Measurements from ENCODE around the gene UGCG. TPM values are rescaled to one million over a fixed set of nuclear protein-coding genes. Genes with fewer than 3 reads are reported as not detected.

The UGCG gene
- total RNA-seq, 1 experiment from 2014 or later, result 23.3 TPM

GRCh38 chr9:111978616-111979015, 82.0 kb downstream of the UGCG start:
- no CpG with 5 or more reads among the region's 4 CpGs for WGBS (ENCODE audit: extremely low coverage, insufficient read length, low lambda C conversion rate)
- H2AK5ac ChIP-seq (ENCODE audit: insufficient read length, low read length), result no peak overlapping the region
- H4K5ac ChIP-seq (ENCODE audit: insufficient read length, low read depth, low read length), result no peak overlapping the region
- Mint-ChIP-seq H3K36me3 (ENCODE audit: insufficient read depth in 1 of 3, low read depth in 3 of 3) (no peaks in the 10 kb centered on the region), H3K27ac (no peak overlapping the region), H3K27me3 (ENCODE audit: low read depth) (no peaks in the 10 kb centered on the region; the same call in 1 of the 2 replicates), H3K4me3 (no peak overlapping the region), H3K4me1 (peaks cover 0 to 5% of the 10 kb centered on the region in 2 experiments; a peak in 1 of 4 replicates), H3K9me3 (no peaks in the 10 kb centered on the region)
- H2BK12ac ChIP-seq (ENCODE audit: insufficient read length, low read depth, low read length), result no peak overlapping the region
- no peak for DNase-seq
- H3K4ac ChIP-seq (ENCODE audit: low read depth, low read length), result no peak overlapping the region
- H3K79me2 ChIP-seq (ENCODE audit: insufficient read depth, low read length), result no peaks in the 10 kb centered on the region
- no peak overlapping the region for H2AFZ ChIP-seq (ENCODE audit: low read length)
- H3K4me2 ChIP-seq (ENCODE audit: insufficient read depth, insufficient read length, low read length), result no peak overlapping the region
- H2BK20ac ChIP-seq (ENCODE audit: low read depth, low read length, poor library complexity, severe bottlenecking), result no peak overlapping the region
- no peak overlapping the region for H4K8ac ChIP-seq (replicated peaks; ENCODE audit: insufficient read length, low read depth, low read length)
- no peak overlapping the region for H3K18ac ChIP-seq (ENCODE audit: insufficient read length, low read depth, low read length)
- H3K23ac ChIP-seq (ENCODE audit: insufficient read length, low read depth, low read length), result no peak overlapping the region
- H2BK120ac ChIP-seq (ENCODE audit: low read depth, low read length, poor library complexity, severe bottlenecking), result no peak overlapping the region
- no peak for TF ChIP-seq CTCF (conservative IDR thresholded peaks at IDR 0.05)
- H3K14ac ChIP-seq (ENCODE audit: insufficient read depth, low read length), result no peak overlapping the region
- H4K20me1 ChIP-seq (ENCODE audit: control insufficient read depth, insufficient read depth, insufficient read length), result no peaks in the 10 kb centered on the region
- H3K27me3 ChIP-seq (ENCODE audit: insufficient read depth, low read length), result no peaks in the 10 kb centered on the region
- H3K9ac ChIP-seq (ENCODE audit: extremely low read depth, insufficient read length, low read length), result no peak overlapping the region
- H3K9me3 ChIP-seq (ENCODE audit: control insufficient read depth, low read depth, low read length), result no peaks in the 10 kb centered on the region
- no peaks in the 10 kb centered on the region for H3K23me2 ChIP-seq (ENCODE audit: insufficient read length, low read depth, low read length, poor library complexity, severe bottlenecking)
- no peak overlapping the region for H2BK15ac ChIP-seq (ENCODE audit: low read depth, low read length)
- H3K4me1 ChIP-seq (ENCODE audit: insufficient read depth, low read length), result no peaks in the 10 kb centered on the region
- no peaks in the 10 kb centered on the region for H3K79me1 ChIP-seq (ENCODE audit: insufficient read depth, low read depth, low read length, poor library complexity, severe bottlenecking)
- no peak overlapping the region for H3T11ph ChIP-seq (ENCODE audit: low read length)
- H3K56ac ChIP-seq (ENCODE audit: insufficient read length, low read depth, low read length), result no peak overlapping the region
- H4K91ac ChIP-seq (ENCODE audit: insufficient read length, low read depth, low read length), result no peak overlapping the region
- no peak overlapping the region for H2BK5ac ChIP-seq (ENCODE audit: insufficient read length, low read length)
- H3K27ac ChIP-seq (ENCODE audit: insufficient read length, low read depth, low read length), result no peak overlapping the region

All from H9 (cell line).